Posterior vena cava (tissue), 2 donors: ENCODE data around the gene PTPN1. TPM values are rescaled to one million over a fixed set of nuclear protein-coding genes. Genes with fewer than 3 reads are reported as not detected.
"Not testable (repeated sequence)": the region's sequence is repeated elsewhere in the genome, so short reads cannot be mapped to it uniquely, and the experiment has no call there.

ENCODE experiments used
- DNase-seq: peaks from one replicate; pipeline ENCODE4 v3.0.0-alpha.2; 2020; ENCODE audit warnings: low spot score
- intact Hi-C, 2 donors: fragments of 100-400 bp; cut with DNase I; formaldehyde crosslinking; loops; one replicate each; pipeline versions ENCODE4 v1.14.1 to v1.14.2; 2022 to 2023
- total RNA-seq, 2 donors: library from RNA; stranded (reverse); fragmentation: NEBNext Ultra II Directional; extraction: Animal tissue kit (Norgen Biotek cat#: 25700); gene quantifications; one replicate each; pipeline ENCODE4 v1.2.1, GENCODE V29; 2021
- donor health status: DM: yes; HTN: yes; CAD: no.
- donor health status: DM: yes; HTN: yes; CAD: no.

Gene PTPN1
- total RNA-seq, 2 donors from 2014 or later = 23.5 to 43.6 TPM

- intact Hi-C loops = no loop called here
- no peak for DNase-seq
These were observed 98.5 kb downstream of the PTPN1 start for GRCh38 chr20:50608750-50609104.

GRCh38 chr20:50609438-50609989 is 99.3 kb downstream of the PTPN1 start:
- no peak for DNase-seq
- intact Hi-C loops = no loop called here

- intact Hi-C loops = loop anchor here in 1 of 2 donors (10.0 kb wide), 1 partner anchor 1715 kb away; no protein-coding TSS in a partner anchor
- DNase-seq = no peak
These were observed 100.1 kb downstream of the PTPN1 start for GRCh38 chr20:50610212-50610718.

- intact Hi-C loops = loop anchor here in 1 of 2 donors (10.0 kb wide), 1 partner anchor 1714 kb away; no protein-coding TSS in a partner anchor
These were observed 101.1 kb downstream of the PTPN1 start for GRCh38 chr20:50611128-50611810.

GRCh38 chr20:50613438-50614169 is 103.4 kb downstream of the PTPN1 start:
- intact Hi-C loops = loop anchor here in 1 of 2 donors (10.0 kb wide), 1 partner anchor 1711 kb away; no protein-coding TSS in a partner anchor
- DNase-seq = no peak

More at GRCh38 chr20:50611128-50611810, 101.1 kb downstream of the PTPN1 start:
- no peak for DNase-seq

GRCh38 chr20:50615407-50615806 is 105.2 kb downstream of the PTPN1 start:
- intact Hi-C loops = loop anchor here in 1 of 2 donors (10.0 kb wide), 1 partner anchor 1709 kb away; no protein-coding TSS in a partner anchor
- DNase-seq = no peak

- DNase-seq = no peak
- intact Hi-C loops = loop anchor here in 1 of 2 donors (10.0 kb wide), 1 partner anchor 1708 kb away; no protein-coding TSS in a partner anchor
These were observed 106.8 kb downstream of the PTPN1 start for GRCh38 chr20:50617022-50617421.

- intact Hi-C loops = loop anchor here in 1 of 2 donors (10.0 kb wide), 1 partner anchor 1706 kb away; no protein-coding TSS in a partner anchor
- no peak for DNase-seq
These were observed 108.4 kb downstream of the PTPN1 start for GRCh38 chr20:50618537-50618936.

- intact Hi-C loops = loop anchor here in 1 of 2 donors (10.0 kb wide), 1 partner anchor 124 kb away; no protein-coding TSS in a partner anchor
- not testable (repeated sequence) for DNase-seq
These were observed 110.3 kb downstream of the PTPN1 start for GRCh38 chr20:50620459-50620858.

GRCh38 chr20:50621068-50621665 is 111.0 kb downstream of the PTPN1 start:
- intact Hi-C loops = loop anchor here in 1 of 2 donors (10.0 kb wide), 1 partner anchor 124 kb away; no protein-coding TSS in a partner anchor
- DNase-seq = no peak

GRCh38 chr20:50624351-50625016 is 114.3 kb downstream of the PTPN1 start:
- no peak for DNase-seq
- intact Hi-C loops = loop anchor here in 1 of 2 donors (10.0 kb wide), 1 partner anchor 120 kb away; no protein-coding TSS in a partner anchor

- no peak for DNase-seq
- intact Hi-C loops = loop anchor here in 1 of 2 donors (10.0 kb wide), 1 partner anchor 119 kb away; no protein-coding TSS in a partner anchor
These were observed 115.9 kb downstream of the PTPN1 start for GRCh38 chr20:50625986-50626677.

- intact Hi-C loops = loop anchor here in 1 of 2 donors (10.0 kb wide), 1 partner anchor 117 kb away; no protein-coding TSS in a partner anchor
- DNase-seq = no peak
These were observed 117.6 kb downstream of the PTPN1 start for GRCh38 chr20:50627747-50628146.

GRCh38 chr20:50628332-50628731 is 118.1 kb downstream of the PTPN1 start:
- intact Hi-C loops = loop anchor here in 1 of 2 donors (10.0 kb wide), 1 partner anchor 116 kb away; no protein-coding TSS in a partner anchor
- DNase-seq = no peak

GRCh38 chr20:50628853-50629669 is 118.9 kb downstream of the PTPN1 start:
- intact Hi-C loops = loop anchor here in 1 of 2 donors (10.0 kb wide), 1 partner anchor 116 kb away; no protein-coding TSS in a partner anchor

GRCh38 chr20:50629670-50630045 is 119.5 kb downstream of the PTPN1 start:
- intact Hi-C loops = loop anchor here in 1 of 2 donors (10.0 kb wide), 1 partner anchor 115 kb away; no protein-coding TSS in a partner anchor
- no peak for DNase-seq

More at GRCh38 chr20:50628853-50629669, 118.9 kb downstream of the PTPN1 start:
- no peak for DNase-seq
